IPS-NIHi7 (cell line): Measurements from ENCODE around the gene NLRP6.
"Not testable (repeated sequence)": the region's sequence is repeated elsewhere in the genome, so short reads cannot be mapped to it uniquely, and the experiment has no call there.

Source experiments
- DNase-seq: peaks from one replicate; pipeline ENCODE4 v3.0.0; 2012; ENCODE audit warnings: mixed read lengths; ENCODE audit errors: extremely low spot score

NLRP6 gene

GRCh38 chr11:325796-326591, 47.8 kb downstream of the NLRP6 start:
- peak; percentile 5 for DNase-seq

GRCh38 chr11:326592-326841, 48.3 kb downstream of the NLRP6 start:
- DNase-seq, result no peak

- peak; percentile 1 for DNase-seq
Observed at GRCh38 chr11:326842-327580, 48.8 kb downstream of the NLRP6 start.

- no peak for DNase-seq
Observed at GRCh38 chr11:327581-327923, 49.3 kb downstream of the NLRP6 start.

GRCh38 chr11:328012-328411, 49.8 kb downstream of the NLRP6 start:
- DNase-seq, result peak; percentile 2

GRCh38 chr11:328516-329100, 50.4 kb downstream of the NLRP6 start:
- not testable (repeated sequence) for DNase-seq

GRCh38 chr11:329886-330253, 51.7 kb downstream of the NLRP6 start:
- no peak for DNase-seq

GRCh38 chr11:330307-330693, 52.1 kb downstream of the NLRP6 start:
- DNase-seq, result peak; percentile 1

GRCh38 chr11:330694-331357, 52.6 kb downstream of the NLRP6 start:
- peak; percentile 1 for DNase-seq

- DNase-seq, result peak; percentile 1
Observed at GRCh38 chr11:331358-332060, 53.3 kb downstream of the NLRP6 start.

GRCh38 chr11:332651-333480, 54.7 kb downstream of the NLRP6 start:
- DNase-seq, result peak; percentile 0

- not testable (repeated sequence) for DNase-seq
Observed at GRCh38 chr11:333616-334263, 55.5 kb downstream of the NLRP6 start.

- peak; percentile 73 for DNase-seq
Observed at GRCh38 chr11:334264-334994, 56.2 kb downstream of the NLRP6 start.
